ENCODE data around the gene PTPN1.
"Not testable (repeated sequence)": the region's sequence is repeated elsewhere in the genome, so short reads cannot be mapped to it uniquely, and the experiment has no call there.

The PTPN1 gene

GRCh38 chr20:50532221-50532620, 22.0 kb downstream of the PTPN1 start:
- no peak for DNase-seq (ENCODE audit: low read depth)

GRCh38 chr20:50533061-50533460, 22.9 kb downstream of the PTPN1 start:
- no peak for DNase-seq (ENCODE audit: low read depth)

- DNase-seq (ENCODE audit: low read depth) = no peak
Observed at GRCh38 chr20:50533464-50533863, 23.3 kb downstream of the PTPN1 start.

GRCh38 chr20:50534567-50534966, 24.4 kb downstream of the PTPN1 start:
- no peak for DNase-seq (ENCODE audit: low read depth)

- DNase-seq (ENCODE audit: low read depth) = no peak
Observed at GRCh38 chr20:50535162-50535561, 25.0 kb downstream of the PTPN1 start.

GRCh38 chr20:50536333-50536732, 26.1 kb downstream of the PTPN1 start:
- no peak for DNase-seq (ENCODE audit: low read depth)

GRCh38 chr20:50537546-50538201, 27.5 kb downstream of the PTPN1 start:
- no peak for DNase-seq (ENCODE audit: low read depth)

- no peak for DNase-seq (ENCODE audit: low read depth)
Observed at GRCh38 chr20:50538276-50538675, 28.1 kb downstream of the PTPN1 start.

- DNase-seq (ENCODE audit: low read depth) = not testable (repeated sequence)
Observed at GRCh38 chr20:50539798-50540197, 29.6 kb downstream of the PTPN1 start.

GRCh38 chr20:50540620-50541605, 30.7 kb downstream of the PTPN1 start:
- DNase-seq (ENCODE audit: low read depth) = no peak

- no peak for DNase-seq (ENCODE audit: low read depth)
Observed at GRCh38 chr20:50541606-50542041, 31.4 kb downstream of the PTPN1 start.

- no peak for DNase-seq (ENCODE audit: low read depth)
Observed at GRCh38 chr20:50543326-50543725, 33.1 kb downstream of the PTPN1 start.

GRCh38 chr20:50545126-50545525, 34.9 kb downstream of the PTPN1 start:
- no peak for DNase-seq (ENCODE audit: low read depth)

GRCh38 chr20:50546729-50547314, 36.6 kb downstream of the PTPN1 start:
- DNase-seq (ENCODE audit: low read depth) = no peak

GRCh38 chr20:50547964-50548363, 37.8 kb downstream of the PTPN1 start:
- DNase-seq (ENCODE audit: low read depth) = no peak

GRCh38 chr20:50548396-50548795, 38.2 kb downstream of the PTPN1 start:
- DNase-seq (ENCODE audit: low read depth) = no peak

- DNase-seq (ENCODE audit: low read depth) = no peak
Observed at GRCh38 chr20:50550531-50550930, 40.3 kb downstream of the PTPN1 start.

- no peak for DNase-seq (ENCODE audit: low read depth)
Observed at GRCh38 chr20:50551288-50551687, 41.1 kb downstream of the PTPN1 start.

- no peak for DNase-seq (ENCODE audit: low read depth)
Observed at GRCh38 chr20:50552979-50553378, 42.8 kb downstream of the PTPN1 start.

- no peak for DNase-seq (ENCODE audit: low read depth)
Observed at GRCh38 chr20:50554694-50555579, 44.8 kb downstream of the PTPN1 start.

GRCh38 chr20:50555662-50556061, 45.5 kb downstream of the PTPN1 start:
- DNase-seq (ENCODE audit: low read depth) = no peak
